SK-N-SH treated with all-trans-retinoic acid at 6 μM for 48 hours (cell line): ENCODE results near the gene GRAMD1B.

ENCODE experiments used
- ATAC-seq: fragments of 200-7000 bp; cut with Tn5 transposase; 3 replicates; pipeline ENCODE4 v1.9.1; 2020; ENCODE audit warnings: mild to moderate bottlenecking, moderate library complexity
- ARNTL ChIP-seq: fragments of 450-650 bp; formaldehyde crosslinking; IDR thresholded peaks from 2 replicates; pipeline ENCODE4 v1.5.0; 2020; ENCODE audit warnings: low read depth, mild to moderate bottlenecking, moderate library complexity, borderline replicate concordance
- BACH2 ChIP-seq: fragments of 250-450 bp; sonication (Bioruptor Pico); IDR thresholded peaks from 2 replicates; pipeline ENCODE4 v1.9.0; 2021; ENCODE audit warnings: mild to moderate bottlenecking, borderline replicate concordance
- CSDC2 ChIP-seq: fragments of 250-450 bp; sonication (Bioruptor Pico); IDR thresholded peaks from 2 replicates; pipeline ENCODE4 v1.5.0; 2020; ENCODE audit warnings: mild to moderate bottlenecking, moderate library complexity
- ESRRG ChIP-seq: fragments of 250-450 bp; sonication (Bioruptor Pico); IDR thresholded peaks from 2 replicates; pipeline ENCODE4 v1.6.1; 2021; ENCODE audit warnings: mild to moderate bottlenecking
- GLIS3 ChIP-seq: fragments of 250-450 bp; sonication (Bioruptor Pico); IDR thresholded peaks from 2 replicates; pipeline ENCODE4 v1.5.0; 2020; ENCODE audit warnings: mild to moderate bottlenecking, moderate library complexity
- ISL1 ChIP-seq: fragments of 250-450 bp; sonication (Bioruptor Pico); IDR thresholded peaks from 2 replicates; pipeline ENCODE4 v2.1.2; 2022; ENCODE audit warnings: mild to moderate bottlenecking, moderate library complexity
- PATZ1 ChIP-seq: fragments of 250-450 bp; sonication (Bioruptor Pico); IDR thresholded peaks from 2 replicates; pipeline ENCODE4 v1.8.0; 2020; ENCODE audit warnings: mild to moderate bottlenecking, moderate library complexity, borderline replicate concordance
- POU6F1 ChIP-seq: fragments of 250-450 bp; sonication (Bioruptor Pico); IDR thresholded peaks from 2 replicates; pipeline ENCODE4 v1.8.0; 2021; ENCODE audit warnings: low read depth, mild to moderate bottlenecking, moderate library complexity, borderline replicate concordance
- PPARA ChIP-seq: fragments of 250-450 bp; sonication (Bioruptor Pico); IDR thresholded peaks from 2 replicates; pipeline ENCODE4 v1.5.0; 2020; ENCODE audit warnings: mild to moderate bottlenecking, borderline replicate concordance
- TCF4 ChIP-seq: fragments of 250-450 bp; sonication (Bioruptor Pico); IDR thresholded peaks from 2 replicates; pipeline ENCODE4 v1.8.0; 2021; ENCODE audit warnings: mild to moderate bottlenecking, moderate library complexity, borderline replicate concordance
- TOX ChIP-seq: fragments of 250-450 bp; sonication (Bioruptor Pico); IDR thresholded peaks from 2 replicates; pipeline ENCODE4 v1.8.0; 2021; ENCODE audit warnings: mild to moderate bottlenecking, moderate library complexity, borderline replicate concordance
- ZC3H10 ChIP-seq: fragments of 250-450 bp; sonication (Bioruptor Pico); IDR thresholded peaks from 2 replicates; pipeline ENCODE4 v1.5.1; 2021; ENCODE audit warnings: mild to moderate bottlenecking, moderate library complexity
- ZFP30 ChIP-seq: fragments of 450-650 bp; formaldehyde crosslinking; IDR thresholded peaks from 2 replicates; pipeline ENCODE4 v1.5.0; 2022; ENCODE audit warnings: mild to moderate bottlenecking, moderate library complexity
- ZNF565 ChIP-seq: fragments of 450-650 bp; formaldehyde crosslinking; conservative IDR thresholded peaks from 2 replicates; pipeline ENCODE4 v1.5.0; 2020; ENCODE audit warnings: low read depth, mild to moderate bottlenecking, moderate library complexity
- TF ChIP-seq, protein P1 (sequence below): fragments of 250-450 bp; sonication (Bioruptor Pico); IDR thresholded peaks from 2 replicates; pipeline ENCODE4 v1.5.0; 2020; ENCODE audit warnings: mild to moderate bottlenecking, moderate library complexity
- TF ChIP-seq, protein P2 (sequence below): fragments of 250-450 bp; sonication (Bioruptor Pico); IDR thresholded peaks from 2 replicates; pipeline ENCODE4 v1.5.1; 2020; ENCODE audit warnings: low read depth, mild to moderate bottlenecking, moderate library complexity

The GRAMD1B gene

DNA sequence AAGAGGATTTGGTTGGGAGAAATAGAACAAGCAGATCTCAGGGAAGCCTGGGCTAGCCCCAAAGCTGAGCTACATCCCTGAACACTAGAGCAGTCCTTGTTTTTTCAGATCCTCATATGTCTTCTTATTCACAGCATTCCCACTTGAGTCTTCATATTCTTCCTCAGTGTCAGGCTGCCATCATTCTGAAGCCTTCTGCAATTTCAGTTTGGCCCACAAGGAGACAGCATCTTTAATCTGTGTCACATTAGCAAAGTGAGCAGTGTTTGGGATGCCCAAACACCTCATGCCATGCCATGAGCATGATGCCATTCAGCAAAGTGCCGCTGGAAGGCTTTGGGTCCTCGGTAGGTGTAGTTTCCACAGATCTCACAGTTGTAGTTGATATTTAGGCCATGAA, 167.8 kb downstream of the GRAMD1B start:
- TF ChIP-seq ZFP30 (no peak), PATZ1 (no peak), BACH2 (CRISPR knock-in tag) (no peak), GLIS3 (no peak)
- ATAC-seq: peak; percentile 37; the same call in 1 of the 3 replicates

DNA sequence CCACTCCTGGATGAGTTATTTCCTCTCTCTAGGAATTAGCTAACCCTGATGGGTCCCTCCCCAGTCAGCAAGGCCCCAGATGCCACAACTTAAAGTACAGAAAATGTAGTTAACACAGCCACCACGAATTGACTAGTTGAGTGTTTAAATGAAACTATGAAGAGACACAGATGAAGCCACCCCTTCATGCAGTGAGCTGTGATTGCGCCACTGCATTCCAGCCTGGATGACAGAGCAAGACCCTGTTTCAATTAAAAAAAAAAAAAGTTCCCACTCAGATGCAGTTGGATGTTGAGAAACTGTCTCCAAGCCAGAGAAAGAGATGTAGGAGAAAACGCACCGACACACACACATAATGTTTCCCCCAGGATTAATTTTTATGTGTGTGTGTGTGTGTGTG, 171.1 kb downstream of the GRAMD1B start:
- no peak for ATAC-seq
- TF ChIP-seq POU6F1 (CRISPR knock-in tag): no peak
- TF ChIP-seq, protein P1, sequence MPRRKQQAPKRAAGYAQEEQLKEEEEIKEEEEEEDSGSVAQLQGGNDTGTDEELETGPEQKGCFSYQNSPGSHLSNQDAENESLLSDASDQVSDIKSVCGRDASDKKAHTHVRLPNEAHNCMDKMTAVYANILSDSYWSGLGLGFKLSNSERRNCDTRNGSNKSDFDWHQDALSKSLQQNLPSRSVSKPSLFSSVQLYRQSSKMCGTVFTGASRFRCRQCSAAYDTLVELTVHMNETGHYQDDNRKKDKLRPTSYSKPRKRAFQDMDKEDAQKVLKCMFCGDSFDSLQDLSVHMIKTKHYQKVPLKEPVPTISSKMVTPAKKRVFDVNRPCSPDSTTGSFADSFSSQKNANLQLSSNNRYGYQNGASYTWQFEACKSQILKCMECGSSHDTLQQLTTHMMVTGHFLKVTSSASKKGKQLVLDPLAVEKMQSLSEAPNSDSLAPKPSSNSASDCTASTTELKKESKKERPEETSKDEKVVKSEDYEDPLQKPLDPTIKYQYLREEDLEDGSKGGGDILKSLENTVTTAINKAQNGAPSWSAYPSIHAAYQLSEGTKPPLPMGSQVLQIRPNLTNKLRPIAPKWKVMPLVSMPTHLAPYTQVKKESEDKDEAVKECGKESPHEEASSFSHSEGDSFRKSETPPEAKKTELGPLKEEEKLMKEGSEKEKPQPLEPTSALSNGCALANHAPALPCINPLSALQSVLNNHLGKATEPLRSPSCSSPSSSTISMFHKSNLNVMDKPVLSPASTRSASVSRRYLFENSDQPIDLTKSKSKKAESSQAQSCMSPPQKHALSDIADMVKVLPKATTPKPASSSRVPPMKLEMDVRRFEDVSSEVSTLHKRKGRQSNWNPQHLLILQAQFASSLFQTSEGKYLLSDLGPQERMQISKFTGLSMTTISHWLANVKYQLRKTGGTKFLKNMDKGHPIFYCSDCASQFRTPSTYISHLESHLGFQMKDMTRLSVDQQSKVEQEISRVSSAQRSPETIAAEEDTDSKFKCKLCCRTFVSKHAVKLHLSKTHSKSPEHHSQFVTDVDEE (CRISPR knock-in tag): no peak

- no peak for ATAC-seq
- no peak for TF ChIP-seq ZFP30
- no peak for TF ChIP-seq ISL1
- TF ChIP-seq BACH2 (CRISPR knock-in tag): no peak
These were observed 171.7 kb downstream of the GRAMD1B start for GRCh38 chr11:123601743-123602142.

- TF ChIP-seq ZNF565 (CRISPR knock-in tag): no peak
- TF ChIP-seq, protein P1 (CRISPR knock-in tag): no peak
- no peak for TF ChIP-seq ESRRG (CRISPR knock-in tag)
- TF ChIP-seq GLIS3: no peak
- no peak for TF ChIP-seq ZC3H10 (CRISPR knock-in tag)
- TF ChIP-seq ISL1: no peak
- TF ChIP-seq CSDC2 (CRISPR knock-in tag): no peak
- TF ChIP-seq, protein P2, sequence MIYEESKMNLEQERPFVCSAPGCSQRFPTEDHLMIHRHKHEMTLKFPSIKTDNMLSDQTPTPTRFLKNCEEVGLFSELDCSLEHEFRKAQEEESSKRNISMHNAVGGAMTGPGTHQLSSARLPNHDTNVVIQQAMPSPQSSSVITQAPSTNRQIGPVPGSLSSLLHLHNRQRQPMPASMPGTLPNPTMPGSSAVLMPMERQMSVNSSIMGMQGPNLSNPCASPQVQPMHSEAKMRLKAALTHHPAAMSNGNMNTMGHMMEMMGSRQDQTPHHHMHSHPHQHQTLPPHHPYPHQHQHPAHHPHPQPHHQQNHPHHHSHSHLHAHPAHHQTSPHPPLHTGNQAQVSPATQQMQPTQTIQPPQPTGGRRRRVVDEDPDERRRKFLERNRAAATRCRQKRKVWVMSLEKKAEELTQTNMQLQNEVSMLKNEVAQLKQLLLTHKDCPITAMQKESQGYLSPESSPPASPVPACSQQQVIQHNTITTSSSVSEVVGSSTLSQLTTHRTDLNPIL (CRISPR knock-in tag): no peak
These were observed 173.6 kb downstream of the GRAMD1B start for GRCh38 chr11:123603666-123604065.

GRCh38 chr11:123607781-123608180, 177.7 kb downstream of the GRAMD1B start:
- no peak for ATAC-seq
- TF ChIP-seq PATZ1 (no peak), PPARA (CRISPR knock-in tag) (no peak), BACH2 (CRISPR knock-in tag) (no peak), ISL1 (no peak), ARNTL (CRISPR knock-in tag) (no peak), TCF4 (CRISPR knock-in tag) (no peak), TOX (no peak), CSDC2 (CRISPR knock-in tag) (no peak)
- TF ChIP-seq, all 23 proteins: peak for 0

More at GRCh38 chr11:123603666-123604065, 173.6 kb downstream of the GRAMD1B start:
- no peak for ATAC-seq
